ENCODE data around the gene UBXN4.

DNA sequence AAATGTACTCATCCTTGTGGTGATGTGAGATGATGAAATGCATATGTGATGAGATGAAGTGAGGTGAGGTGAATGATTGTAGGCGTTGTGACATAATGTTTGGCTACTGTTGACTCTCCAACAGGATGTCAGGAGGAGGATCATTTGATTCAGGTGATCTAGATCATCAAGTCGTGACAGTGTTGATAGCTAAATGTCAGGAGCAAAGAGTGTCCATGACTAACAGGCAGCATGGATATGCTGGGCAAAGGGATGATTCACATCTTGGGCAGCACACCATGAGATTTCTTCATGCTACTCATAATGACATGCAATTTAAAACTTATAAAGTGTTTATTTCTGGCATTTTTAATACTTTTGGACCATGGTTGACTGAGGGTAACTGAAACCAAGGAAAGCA, 40.2 kb upstream of the UBXN4 start:
- TF ChIP-seq EZH2 (IDR thresholded peaks at IDR 0.05; ENCODE audit: insufficient read depth, poor library complexity, severe bottlenecking): no peak
- TF ChIP-seq EZH2phosphoT487 (IDR thresholded peaks at IDR 0.05; ENCODE audit: insufficient read depth, low read depth): 0 out of 2 replicates have a peak, but pooled peaks have one; percentile 54

Measured in GM23248 (cell line).